ENCODE measurements around the gene RERE.
"Not testable (repeated sequence)": the region's sequence is repeated elsewhere in the genome, so short reads cannot be mapped to it uniquely, and the experiment has no call there.

The RERE gene

GRCh38 chr1:8733484-8733883 is 84.0 kb downstream of the RERE start:
- Histone ChIP-seq H3K9ac (ENCODE audit: low read length in 2 of 2) (no peak overlapping the region), H3K27me3 (ENCODE audit: control insufficient read depth in 1 of 2, insufficient read depth in 2 of 2, low read length in 2 of 2) (no peaks in the 10 kb centered on the region), H3K27ac (ENCODE audit: low read length) (no peak overlapping the region), H3K4me3 (ENCODE audit: low read length in 2 of 2) (no peak overlapping the region), H3K4me1 (ENCODE audit: control insufficient read depth, insufficient read depth, low read length) (peaks cover 2% of the 10 kb centered on the region), H3K9me3 (ENCODE audit: control insufficient read depth in 2 of 2, low read length in 2 of 2) (peaks cover 0 to 7% of the 10 kb centered on the region in 2 donors), H3K36me3 (ENCODE audit: control insufficient read depth in 2 of 2, insufficient read depth in 2 of 2, low read length in 2 of 2) (no peaks in the 10 kb centered on the region)

GRCh38 chr1:8731162-8731561 is 86.3 kb downstream of the RERE start:
- Histone ChIP-seq H3K27ac (ENCODE audit: low read length) (no peak overlapping the region), H3K9ac (ENCODE audit: low read length in 2 of 2) (no peak overlapping the region), H3K9me3 (ENCODE audit: control insufficient read depth in 2 of 2, low read length in 2 of 2) (peaks cover 0 to 4% of the 10 kb centered on the region in 2 donors), H3K27me3 (ENCODE audit: control insufficient read depth in 1 of 2, insufficient read depth in 2 of 2, low read length in 2 of 2) (no peaks in the 10 kb centered on the region), H3K4me3 (ENCODE audit: low read length in 2 of 2) (no peak overlapping the region), H3K4me1 (ENCODE audit: control insufficient read depth, insufficient read depth, low read length) (peaks cover 9% of the 10 kb centered on the region), H3K36me3 (ENCODE audit: control insufficient read depth in 2 of 2, insufficient read depth in 2 of 2, low read length in 2 of 2) (no peaks in the 10 kb centered on the region)

GRCh38 chr1:8728464-8728863 is 89.0 kb downstream of the RERE start:
- Histone ChIP-seq H3K27ac (ENCODE audit: low read length) (no peak overlapping the region), H3K4me1 (ENCODE audit: control insufficient read depth, insufficient read depth, low read length) (peaks cover 9% of the 10 kb centered on the region), H3K36me3 (ENCODE audit: control insufficient read depth in 2 of 2, insufficient read depth in 2 of 2, low read length in 2 of 2) (no peaks in the 10 kb centered on the region), H3K9me3 (ENCODE audit: control insufficient read depth in 2 of 2, low read length in 2 of 2) (peaks cover 0 to 4% of the 10 kb centered on the region in 2 donors), H3K4me3 (ENCODE audit: low read length in 2 of 2) (no peak overlapping the region), H3K9ac (ENCODE audit: low read length in 2 of 2) (no peak overlapping the region), H3K27me3 (ENCODE audit: control insufficient read depth in 1 of 2, insufficient read depth in 2 of 2, low read length in 2 of 2) (no peaks in the 10 kb centered on the region)

GRCh38 chr1:8727809-8728213 is 89.6 kb downstream of the RERE start:
- Histone ChIP-seq H3K4me3 (ENCODE audit: low read length in 2 of 2) (peak overlapping the region in 1 of 2 donors; percentile 25), H3K4me1 (ENCODE audit: control insufficient read depth, insufficient read depth, low read length) (peaks cover 9% of the 10 kb centered on the region), H3K36me3 (ENCODE audit: control insufficient read depth in 2 of 2, insufficient read depth in 2 of 2, low read length in 2 of 2) (no peaks in the 10 kb centered on the region), H3K9me3 (ENCODE audit: control insufficient read depth in 2 of 2, low read length in 2 of 2) (peaks cover 0 to 4% of the 10 kb centered on the region in 2 donors), H3K9ac (ENCODE audit: low read length in 2 of 2) (peak overlapping the region in 1 of 2 donors; percentile 29), H3K27ac (ENCODE audit: low read length) (peak overlapping the region; percentile 18), H3K27me3 (ENCODE audit: control insufficient read depth in 1 of 2, insufficient read depth in 2 of 2, low read length in 2 of 2) (no peaks in the 10 kb centered on the region)

- not testable (repeated sequence) for H3K27ac ChIP-seq (ENCODE audit: low read length); H3K9me3 ChIP-seq (ENCODE audit: control insufficient read depth in 2 of 2, low read length in 2 of 2); H3K36me3 ChIP-seq (ENCODE audit: control insufficient read depth in 2 of 2, insufficient read depth in 2 of 2, low read length in 2 of 2); H3K4me3 ChIP-seq (ENCODE audit: low read length in 2 of 2); H3K4me1 ChIP-seq (ENCODE audit: control insufficient read depth, insufficient read depth, low read length); H3K9ac ChIP-seq (ENCODE audit: low read length in 2 of 2); H3K27me3 ChIP-seq (ENCODE audit: control insufficient read depth in 1 of 2, insufficient read depth in 2 of 2, low read length in 2 of 2)
These were observed 90.1 kb downstream of the RERE start for GRCh38 chr1:8727316-8727715.

- not testable (repeated sequence) for H3K9ac ChIP-seq (ENCODE audit: low read length in 2 of 2); H3K4me1 ChIP-seq (ENCODE audit: control insufficient read depth, insufficient read depth, low read length); H3K27ac ChIP-seq (ENCODE audit: low read length)
These were observed 90.6 kb downstream of the RERE start for GRCh38 chr1:8726801-8727186.

GRCh38 chr1:8723010-8723409 is 94.4 kb downstream of the RERE start:
- no peaks in the 10 kb centered on the region for H3K36me3 ChIP-seq (ENCODE audit: control insufficient read depth in 2 of 2, insufficient read depth in 2 of 2, low read length in 2 of 2)
- peaks cover 7% of the 10 kb centered on the region for H3K4me1 ChIP-seq (ENCODE audit: control insufficient read depth, insufficient read depth, low read length)
- no peak overlapping the region for H3K27ac ChIP-seq (ENCODE audit: low read length)
- H3K27me3 ChIP-seq (ENCODE audit: control insufficient read depth in 1 of 2, insufficient read depth in 2 of 2, low read length in 2 of 2): no peaks in the 10 kb centered on the region
- no peaks in the 10 kb centered on the region for H3K9me3 ChIP-seq (ENCODE audit: control insufficient read depth in 2 of 2, low read length in 2 of 2)
- H3K9ac ChIP-seq (ENCODE audit: low read length in 2 of 2): no peak overlapping the region
- H3K4me3 ChIP-seq (ENCODE audit: low read length in 2 of 2): no peak overlapping the region

More at GRCh38 chr1:8726801-8727186, 90.6 kb downstream of the RERE start:
- not testable (repeated sequence) for H3K9me3 ChIP-seq (ENCODE audit: control insufficient read depth in 2 of 2, low read length in 2 of 2); H3K4me3 ChIP-seq (ENCODE audit: low read length in 2 of 2); H3K36me3 ChIP-seq (ENCODE audit: control insufficient read depth in 2 of 2, insufficient read depth in 2 of 2, low read length in 2 of 2); H3K27me3 ChIP-seq (ENCODE audit: control insufficient read depth in 1 of 2, insufficient read depth in 2 of 2, low read length in 2 of 2)

GRCh38 chr1:8722366-8722765 is 95.1 kb downstream of the RERE start:
- Histone ChIP-seq H3K4me1 (ENCODE audit: control insufficient read depth, insufficient read depth, low read length) (peaks cover 2% of the 10 kb centered on the region), H3K4me3 (ENCODE audit: low read length in 2 of 2) (no peak overlapping the region)

GRCh38 chr1:8721679-8722324 is 95.6 kb downstream of the RERE start:
- Histone ChIP-seq H3K4me3 (ENCODE audit: low read length in 2 of 2) (no peak overlapping the region), H3K27me3 (ENCODE audit: control insufficient read depth in 1 of 2, insufficient read depth in 2 of 2, low read length in 2 of 2) (no peaks in the 10 kb centered on the region), H3K27ac (ENCODE audit: low read length) (no peak overlapping the region), H3K9ac (ENCODE audit: low read length in 2 of 2) (no peak overlapping the region), H3K4me1 (ENCODE audit: control insufficient read depth, insufficient read depth, low read length) (peaks cover 2% of the 10 kb centered on the region), H3K36me3 (ENCODE audit: control insufficient read depth in 2 of 2, insufficient read depth in 2 of 2, low read length in 2 of 2) (no peaks in the 10 kb centered on the region), H3K9me3 (ENCODE audit: control insufficient read depth in 2 of 2, low read length in 2 of 2) (no peaks in the 10 kb centered on the region)

More at GRCh38 chr1:8722366-8722765, 95.1 kb downstream of the RERE start:
- no peak overlapping the region for H3K27ac ChIP-seq (ENCODE audit: low read length)
- no peaks in the 10 kb centered on the region for H3K36me3 ChIP-seq (ENCODE audit: control insufficient read depth in 2 of 2, insufficient read depth in 2 of 2, low read length in 2 of 2)
- no peaks in the 10 kb centered on the region for H3K9me3 ChIP-seq (ENCODE audit: control insufficient read depth in 2 of 2, low read length in 2 of 2)
- H3K9ac ChIP-seq (ENCODE audit: low read length in 2 of 2): no peak overlapping the region
- H3K27me3 ChIP-seq (ENCODE audit: control insufficient read depth in 1 of 2, insufficient read depth in 2 of 2, low read length in 2 of 2): no peaks in the 10 kb centered on the region

GRCh38 chr1:8720347-8720746 is 97.1 kb downstream of the RERE start:
- no peak overlapping the region for H3K4me3 ChIP-seq (ENCODE audit: low read length in 2 of 2)
- no peak overlapping the region for H3K27ac ChIP-seq (ENCODE audit: low read length)
- no peaks in the 10 kb centered on the region for H3K9me3 ChIP-seq (ENCODE audit: control insufficient read depth in 2 of 2, low read length in 2 of 2)
- H3K36me3 ChIP-seq (ENCODE audit: control insufficient read depth in 2 of 2, insufficient read depth in 2 of 2, low read length in 2 of 2): no peaks in the 10 kb centered on the region
- no peaks in the 10 kb centered on the region for H3K27me3 ChIP-seq (ENCODE audit: control insufficient read depth in 1 of 2, insufficient read depth in 2 of 2, low read length in 2 of 2)
- no peak overlapping the region for H3K9ac ChIP-seq (ENCODE audit: low read length in 2 of 2)
- H3K4me1 ChIP-seq (ENCODE audit: control insufficient read depth, insufficient read depth, low read length): peaks cover 2% of the 10 kb centered on the region

- no peaks in the 10 kb centered on the region for H3K36me3 ChIP-seq (ENCODE audit: control insufficient read depth in 2 of 2, insufficient read depth in 2 of 2, low read length in 2 of 2)
- H3K4me1 ChIP-seq (ENCODE audit: control insufficient read depth, insufficient read depth, low read length): peaks cover 2% of the 10 kb centered on the region
- no peak overlapping the region for H3K27ac ChIP-seq (ENCODE audit: low read length)
- H3K9me3 ChIP-seq (ENCODE audit: control insufficient read depth in 2 of 2, low read length in 2 of 2): no peaks in the 10 kb centered on the region
- H3K27me3 ChIP-seq (ENCODE audit: control insufficient read depth in 1 of 2, insufficient read depth in 2 of 2, low read length in 2 of 2): no peaks in the 10 kb centered on the region
- no peak overlapping the region for H3K9ac ChIP-seq (ENCODE audit: low read length in 2 of 2)
- H3K4me3 ChIP-seq (ENCODE audit: low read length in 2 of 2): no peak overlapping the region
These were observed 98.5 kb downstream of the RERE start for GRCh38 chr1:8718850-8719361.

Measured in stomach smooth muscle (tissue), 2 donors.